GM08714 (cell line): ENCODE results near the gene EIF4E1B.

ENCODE experiments used
- H3K4me3 ChIP-seq: fragments of 200-500 bp; sonication (Bioruptor generic); 2 replicates; pipeline ENCODE4 v1.5.1; 2014; ENCODE audit warnings: mild to moderate bottlenecking, low read length, inconsistent platforms
- ZNF274 ChIP-seq: IDR thresholded peaks from 2 replicates; pipeline ENCODE4 v1.6.1; 2012; ENCODE audit warnings: mild to moderate bottlenecking, low read depth, low read length

The EIF4E1B gene

GRCh38 chr5:176653401-176654385, 23.2 kb downstream of the EIF4E1B start:
- H3K4me3 ChIP-seq: no peak overlapping the region
- TF ChIP-seq ZNF274: no peak

- no peak overlapping the region for H3K4me3 ChIP-seq
- TF ChIP-seq ZNF274: no peak
Measured at GRCh38 chr5:176654856-176655255, 24.4 kb downstream of the EIF4E1B start.

DNA sequence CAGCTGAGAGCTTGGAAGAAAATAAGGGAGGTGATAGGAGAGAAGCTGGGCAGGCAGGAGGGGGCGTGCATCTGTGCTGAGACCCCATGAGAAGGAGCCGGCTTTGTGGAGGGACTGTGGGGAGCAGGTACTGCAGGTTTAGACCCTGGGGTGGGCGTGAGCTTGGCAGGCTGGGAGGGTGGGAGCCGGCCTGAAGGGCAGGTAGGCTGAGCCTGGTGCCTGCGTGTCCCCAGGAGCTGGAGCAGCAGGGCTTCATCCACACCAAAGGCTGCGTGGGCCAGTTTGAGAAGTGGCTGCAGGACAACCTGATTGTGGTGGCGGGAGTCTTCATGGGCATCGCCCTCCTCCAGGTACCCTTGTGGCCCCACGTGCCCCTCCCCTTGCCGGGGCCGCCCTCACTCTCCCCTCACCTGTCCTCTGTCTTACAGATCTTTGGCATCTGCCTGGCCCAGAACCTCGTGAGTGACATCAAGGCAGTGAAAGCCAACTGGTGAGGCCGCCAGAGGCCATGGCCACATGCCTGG, 26.1 kb downstream of the EIF4E1B start:
- no peak overlapping the region for H3K4me3 ChIP-seq
- no peak for TF ChIP-seq ZNF274

DNA sequence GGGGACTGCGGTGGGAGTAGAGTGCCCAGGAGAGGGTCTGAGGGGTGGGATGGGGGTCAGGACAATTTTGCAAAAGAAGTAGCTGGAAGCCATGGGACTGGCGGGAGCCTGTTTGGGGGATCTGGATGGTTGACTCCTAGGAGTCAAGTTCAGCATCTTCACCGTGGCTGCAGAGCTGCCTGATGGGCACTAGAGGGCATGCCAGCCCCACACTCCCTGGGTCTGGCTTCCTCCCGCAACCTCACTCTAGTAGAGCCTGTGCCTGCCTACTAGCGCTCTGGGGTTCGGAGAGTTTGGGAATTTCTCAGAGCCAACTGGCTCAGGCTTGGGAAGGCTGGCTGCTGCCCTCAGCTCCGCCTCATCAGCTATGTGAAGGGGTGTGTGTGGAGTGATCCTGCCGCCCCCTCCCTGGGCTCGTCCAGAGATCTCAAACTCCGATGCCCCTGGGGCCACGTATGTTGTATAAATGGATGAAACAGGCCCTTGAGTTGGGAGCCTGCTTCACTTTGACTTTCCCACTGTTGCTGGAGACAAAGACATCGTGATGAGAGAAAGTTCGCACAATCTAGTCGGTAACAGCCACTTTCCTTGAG, 27.6 kb downstream of the EIF4E1B start:
- no peak for TF ChIP-seq ZNF274
- H3K4me3 ChIP-seq: no peak overlapping the region

GRCh38 chr5:176658817-176659511, 28.5 kb downstream of the EIF4E1B start:
- TF ChIP-seq ZNF274: no peak
- no peak overlapping the region; the same call in 1 of the 2 replicates for H3K4me3 ChIP-seq

GRCh38 chr5:176659512-176659839, 29.0 kb downstream of the EIF4E1B start:
- no peak overlapping the region for H3K4me3 ChIP-seq
- no peak for TF ChIP-seq ZNF274

GRCh38 chr5:176659860-176660461, 29.5 kb downstream of the EIF4E1B start:
- no peak overlapping the region for H3K4me3 ChIP-seq
- TF ChIP-seq ZNF274: no peak

GRCh38 chr5:176660530-176660859, 30.0 kb downstream of the EIF4E1B start:
- no peak overlapping the region for H3K4me3 ChIP-seq
- TF ChIP-seq ZNF274: no peak

- TF ChIP-seq ZNF274: no peak
- no peak overlapping the region for H3K4me3 ChIP-seq
Measured at GRCh38 chr5:176660860-176661641, 30.6 kb downstream of the EIF4E1B start.

DNA sequence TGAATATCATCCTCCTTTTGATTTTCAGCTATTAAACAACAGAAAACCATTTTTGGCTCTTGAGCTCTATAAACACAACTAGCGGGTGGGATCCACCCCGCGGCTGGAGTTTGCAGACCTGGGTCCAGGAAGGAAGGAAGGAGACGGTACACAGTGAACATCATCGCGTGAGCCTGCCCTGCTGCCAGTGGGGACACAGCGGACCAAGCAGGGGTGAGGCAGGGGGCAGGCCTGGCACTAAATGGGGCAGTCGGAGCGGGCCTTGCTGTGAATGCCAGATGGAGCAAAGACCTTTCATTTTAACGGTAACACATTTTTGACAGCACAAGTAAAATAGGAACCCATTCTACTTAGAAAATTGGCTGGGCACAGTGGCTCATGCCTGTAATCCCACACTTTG, 31.2 kb downstream of the EIF4E1B start:
- no peak overlapping the region for H3K4me3 ChIP-seq
- no peak for TF ChIP-seq ZNF274

DNA sequence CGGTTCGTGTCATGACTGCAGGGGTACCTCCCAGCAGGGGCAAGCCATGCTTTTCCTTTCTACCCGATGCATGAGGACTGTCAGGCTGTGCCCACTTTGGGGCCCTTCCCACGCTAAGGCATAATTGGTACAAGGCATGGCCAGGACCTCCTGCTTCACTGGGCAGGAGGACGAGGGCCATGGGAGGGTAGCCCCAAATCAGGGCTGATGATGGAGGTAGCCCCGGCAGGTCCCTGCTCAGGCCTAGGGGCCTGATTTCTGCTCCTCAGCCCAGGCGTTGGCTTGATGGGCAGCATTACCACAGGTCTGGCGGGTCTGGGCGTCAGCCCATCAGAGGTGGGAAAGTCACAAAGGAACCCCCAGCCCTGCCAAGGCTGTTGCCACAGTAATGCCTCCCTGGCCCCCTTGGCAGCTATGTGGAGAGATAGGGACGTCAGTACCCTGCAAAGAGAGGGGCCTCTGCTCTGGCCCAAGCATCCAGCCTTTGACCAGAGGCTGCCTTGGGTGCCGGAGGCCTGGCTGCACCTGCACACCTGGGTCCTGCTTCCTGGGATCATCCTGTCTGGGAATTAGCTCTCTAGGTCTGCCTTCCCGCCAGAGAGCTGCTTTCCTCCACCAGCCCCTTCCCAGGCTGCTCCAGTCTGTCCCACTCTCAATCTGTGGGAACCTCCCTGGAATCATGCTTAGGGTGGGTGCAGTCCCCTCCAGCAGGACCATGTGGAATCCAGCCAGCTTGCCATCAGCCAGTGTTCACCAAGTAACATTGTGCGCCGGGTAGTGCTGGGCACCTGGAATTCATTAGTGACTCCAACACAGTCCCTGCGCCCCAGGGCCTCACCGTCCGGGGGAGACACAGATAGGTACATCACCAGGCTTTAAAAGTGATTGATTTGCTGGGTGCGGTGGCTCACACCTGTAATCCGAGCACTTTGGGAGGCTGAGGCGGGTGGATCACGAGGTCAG, 32.2 kb downstream of the EIF4E1B start:
- H3K4me3 ChIP-seq: no peak overlapping the region
- TF ChIP-seq ZNF274: no peak

DNA sequence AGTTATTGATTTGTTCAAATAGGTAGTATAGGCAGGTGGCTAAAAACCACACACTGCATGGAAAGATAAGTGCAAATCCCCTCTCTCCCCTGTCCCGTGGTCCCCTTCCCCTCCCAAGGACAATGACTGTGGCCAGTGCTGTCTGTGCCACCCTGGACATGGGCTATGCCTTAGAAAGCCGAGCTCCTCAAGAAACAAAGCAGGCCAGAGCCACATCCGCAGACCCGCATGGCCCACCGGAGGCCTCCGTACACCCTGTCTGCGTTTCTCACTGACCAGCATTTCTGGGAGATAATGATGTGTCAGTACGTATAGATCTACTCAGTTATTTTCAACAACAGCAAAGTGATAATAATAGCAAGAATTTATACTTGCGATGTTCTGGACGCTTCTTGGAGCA, 33.1 kb downstream of the EIF4E1B start:
- H3K4me3 ChIP-seq: no peak overlapping the region
- no peak for TF ChIP-seq ZNF274
